Caki2 (cell line): ENCODE data around the gene COA1. TPM values are rescaled to one million over a fixed set of nuclear protein-coding genes. Genes with fewer than 3 reads are reported as not detected.
A peak's percentile ranks its signal among the peaks of the same experiment; 100 is the strongest.
"Not testable (repeated sequence)": the region's sequence is repeated elsewhere in the genome, so short reads cannot be mapped to it uniquely, and the experiment has no call there.

ENCODE experiments used
- DNase-seq: peaks from one replicate; pipeline ENCODE4 v3.0.0-alpha.2; 2015; ENCODE audit warnings: low read depth
- in situ Hi-C: cut with HindIII; loops from 2 replicates; pipeline ENCODE4 v1.10.0; 2016; ENCODE audit warnings: low sequenced_read_pairs, low pct_unique_long_range_greater_than_20kb, mixed read lengths
- total RNA-seq: library from RNA; depleted of rRNA; stranded (reverse); fragments of >200 nt; shearing (Covaris generic); gene quantifications from 2 replicates; pipeline ENCODE4 v1.2.3, GENCODE V29; 2014; ENCODE audit warnings: low replicate concordance; rRNA removed

Gene COA1
- 104 and 128 TPM in 2 replicates for total RNA-seq

DNA sequence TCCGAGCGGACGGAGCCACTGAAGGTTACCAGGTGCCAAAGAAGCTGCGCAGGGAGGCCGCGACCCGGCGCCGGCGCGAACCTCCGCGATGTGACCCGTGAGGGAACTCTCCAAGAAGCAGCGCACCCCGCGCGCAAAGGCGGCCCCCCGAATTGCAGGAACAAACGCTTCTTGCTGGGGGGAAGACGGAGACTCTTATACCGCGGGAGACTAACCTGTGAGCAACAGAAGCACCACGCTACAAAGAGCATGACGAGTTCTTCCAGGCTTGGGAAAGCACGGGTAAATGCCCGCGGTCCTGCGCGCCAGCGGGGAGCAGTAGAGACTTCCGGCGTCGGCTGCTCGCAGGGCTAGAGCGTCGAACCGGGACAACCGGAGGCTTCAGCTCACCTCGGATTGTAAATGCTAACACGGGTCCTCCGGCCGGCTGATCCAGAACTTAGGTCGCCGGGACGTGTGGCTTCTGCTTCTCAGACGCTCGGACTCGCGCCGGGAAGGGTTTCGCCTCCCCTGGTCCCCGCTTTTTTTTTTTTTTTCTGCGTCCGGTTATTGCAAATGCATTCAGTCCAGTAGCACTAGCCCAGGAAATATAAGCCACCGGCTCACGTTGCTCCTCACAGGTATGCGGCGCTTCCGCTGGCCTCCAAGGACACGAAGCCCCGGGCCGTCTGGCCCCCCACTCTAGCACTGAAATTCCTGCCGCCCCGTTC is at the start of gene COA1:
COA1 (minus strand) TSS at position 310 of the 710 bp plus-strand sequence. CDS start 80,909 bp downstream, outside the sequence.
- in situ Hi-C loops = no loop called here
- DNase-seq = peak; percentile 92

DNA sequence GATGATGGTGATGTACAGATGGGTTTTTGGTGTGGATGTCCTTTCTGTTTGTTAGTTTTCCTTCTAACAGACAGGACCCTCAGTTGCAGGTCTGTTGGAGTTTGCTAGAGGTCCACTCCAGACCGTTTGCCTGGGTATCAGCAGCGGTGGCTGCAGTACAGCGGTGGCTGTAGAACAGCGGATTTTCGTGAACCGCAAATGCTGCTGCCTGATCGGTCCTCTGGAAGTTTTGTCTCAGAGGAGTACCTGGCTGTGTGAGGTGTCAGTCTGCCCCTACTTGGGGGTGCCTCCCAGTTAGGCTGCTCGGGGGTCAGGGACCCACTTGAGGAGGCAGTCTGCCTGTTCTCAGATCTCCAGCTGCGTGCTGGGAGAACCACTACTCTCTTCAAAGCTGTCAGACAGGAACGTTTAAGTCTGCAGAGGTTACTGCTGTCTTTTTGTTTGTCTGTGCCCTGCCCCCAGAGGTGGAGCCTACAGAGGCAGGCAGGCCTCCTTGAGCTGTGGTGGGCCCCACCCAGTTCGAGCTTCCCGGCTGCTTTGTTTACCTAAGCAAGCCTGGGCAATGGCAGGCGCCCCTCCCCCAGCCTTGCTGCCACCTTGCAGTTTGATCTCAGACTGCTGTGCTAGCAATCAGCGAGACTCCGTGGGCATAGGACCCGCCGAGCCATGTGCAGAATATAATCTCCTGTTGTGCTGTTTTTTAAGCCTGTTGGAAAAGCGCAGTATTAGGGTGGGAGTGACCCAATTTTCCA is 49.1 kb upstream of the COA1 start:
- in situ Hi-C loops, DNase-seq: not testable (repeated sequence)

- in situ Hi-C loops, DNase-seq: not testable (repeated sequence)
Measured at GRCh38 chr7:43775255-43775654, 45.9 kb upstream of the COA1 start.

GRCh38 chr7:43773268-43773667 is 43.9 kb upstream of the COA1 start:
- in situ Hi-C loops, DNase-seq: not testable (repeated sequence)

- no peak for DNase-seq
- in situ Hi-C loops = no loop called here
Measured at GRCh38 chr7:43771573-43771972, 42.2 kb upstream of the COA1 start.

DNA sequence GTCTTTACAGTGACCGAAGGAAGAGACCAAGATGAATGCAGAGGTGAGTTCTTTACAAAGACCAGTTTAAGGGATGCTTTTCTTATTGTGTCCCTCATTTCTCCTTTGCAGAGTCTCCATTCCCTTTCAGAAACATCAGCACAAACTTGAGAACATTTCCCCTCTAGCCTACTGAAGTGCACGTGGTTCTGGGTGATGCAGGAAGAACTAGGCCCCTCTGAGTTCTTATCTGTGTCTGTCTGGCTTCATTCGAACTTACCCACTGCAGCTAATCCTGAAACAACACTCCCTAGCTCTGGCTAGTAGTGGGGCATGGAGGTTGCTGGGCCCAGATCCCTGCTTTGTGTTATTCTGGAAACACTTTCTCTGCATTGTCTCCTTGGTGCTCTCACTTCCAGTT is 41.8 kb upstream of the COA1 start:
- in situ Hi-C loops = no loop called here

GRCh38 chr7:43769791-43770465 is 40.6 kb upstream of the COA1 start:
- in situ Hi-C loops = no loop called here

More for the DNA sequence above, 41.8 kb upstream of the COA1 start:
- no peak for DNase-seq

GRCh38 chr7:43769281-43769680 is 40.0 kb upstream of the COA1 start:
- no peak for DNase-seq
- in situ Hi-C loops = no loop called here

More at GRCh38 chr7:43769791-43770465, 40.6 kb upstream of the COA1 start:
- no peak for DNase-seq

- in situ Hi-C loops = no loop called here
- DNase-seq = no peak
Measured at GRCh38 chr7:43768887-43769272, 39.6 kb upstream of the COA1 start.

DNA sequence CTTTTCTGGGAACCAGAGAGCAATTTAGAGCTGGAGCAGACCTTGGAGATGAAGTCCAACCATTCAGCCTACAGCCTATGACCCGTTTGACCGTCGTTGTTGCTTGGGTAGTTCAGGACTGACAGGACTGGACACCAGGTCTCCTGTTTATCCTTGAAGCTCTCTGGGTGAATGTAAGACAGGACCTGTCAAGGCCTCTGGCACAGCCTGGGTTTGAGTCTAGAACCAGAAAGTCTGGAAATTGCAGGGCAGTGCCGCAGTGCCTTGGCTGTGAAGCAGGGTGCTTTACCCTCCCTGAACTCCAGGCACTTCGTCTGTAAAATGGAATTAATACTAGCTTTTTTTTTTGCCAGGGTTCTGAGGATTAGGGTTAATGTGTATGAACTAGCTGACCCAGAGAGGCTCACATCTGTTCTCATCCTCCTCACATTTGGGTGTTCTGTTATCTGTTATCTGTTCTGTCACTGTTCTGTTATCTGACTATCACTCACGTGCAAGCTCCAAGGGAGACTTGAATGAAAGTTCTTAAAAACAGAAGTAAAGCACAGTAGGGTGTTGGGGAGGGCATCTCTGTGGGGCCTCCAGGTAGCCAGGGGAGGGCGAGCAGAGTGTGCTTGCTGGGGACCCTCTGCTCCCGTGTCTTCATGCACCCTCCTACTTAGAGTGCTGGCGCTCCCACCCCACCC is 39.0 kb upstream of the COA1 start:
- in situ Hi-C loops = no loop called here
- DNase-seq = no peak

DNA sequence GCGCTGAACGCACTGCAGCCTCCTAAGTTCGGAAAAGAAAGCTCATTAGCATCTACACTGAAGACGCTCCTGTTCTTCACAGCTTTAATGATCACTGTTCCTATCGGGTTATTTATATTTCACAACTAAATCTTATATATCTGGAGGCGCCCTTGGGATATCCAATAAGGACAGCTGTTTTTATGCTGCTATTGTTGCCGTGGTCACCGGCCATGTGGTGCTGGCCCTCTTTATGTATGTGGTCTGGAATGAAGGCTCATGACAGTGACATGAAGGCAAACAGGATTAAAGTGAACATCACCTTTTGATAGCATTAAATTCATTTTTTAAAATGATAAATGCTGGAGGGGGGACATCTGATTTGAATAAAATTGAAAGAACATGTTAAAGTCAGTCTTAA is 38.0 kb upstream of the COA1 start:
- in situ Hi-C loops = no loop called here
- DNase-seq = no peak

DNA sequence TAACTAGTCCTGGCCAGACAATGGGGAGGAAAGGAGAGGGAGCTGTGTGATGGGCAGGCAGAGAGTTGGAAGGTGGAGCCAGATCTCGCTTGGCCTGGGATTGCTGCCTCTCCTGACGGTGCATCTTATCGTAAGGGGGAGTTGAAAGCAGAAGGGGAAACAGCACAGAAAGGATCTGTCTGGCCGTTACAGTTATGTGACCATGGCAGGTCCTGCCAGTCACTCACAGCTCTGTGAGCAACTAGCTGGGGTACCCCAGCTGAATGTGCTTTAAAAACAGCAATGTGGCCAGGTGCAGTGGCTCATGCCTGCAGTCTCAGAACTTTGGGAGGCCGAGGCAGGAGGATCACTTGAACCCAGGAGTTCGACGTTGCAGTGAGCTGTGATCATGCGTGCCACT is 37.2 kb upstream of the COA1 start:
- DNase-seq = no peak
- in situ Hi-C loops = no loop called here

- in situ Hi-C loops = no loop called here
- DNase-seq = peak; percentile 69
Measured at GRCh38 chr7:43764807-43765491, 35.6 kb upstream of the COA1 start.

- DNase-seq = no peak
- in situ Hi-C loops = no loop called here
Measured at GRCh38 chr7:43764039-43764761, 34.9 kb upstream of the COA1 start.

DNA sequence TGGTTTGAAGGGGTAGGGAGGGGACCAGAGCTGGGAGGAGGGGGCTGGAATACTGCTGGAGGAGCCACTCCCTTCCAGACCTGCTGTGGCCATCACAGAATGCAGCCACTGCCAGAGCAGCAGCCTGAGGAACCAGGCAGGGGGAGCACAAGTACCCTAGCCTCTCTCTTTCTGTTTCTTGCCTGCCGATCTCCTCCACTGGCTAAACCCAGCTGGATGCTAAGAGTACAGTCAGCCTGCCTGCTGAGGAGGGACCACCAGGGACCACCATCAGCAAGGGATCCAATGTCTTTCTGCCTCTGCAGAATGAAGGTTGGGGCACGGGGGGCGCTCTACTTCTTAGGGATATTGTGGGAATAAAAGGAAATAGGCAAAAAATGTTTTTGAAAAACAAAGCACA is 33.9 kb upstream of the COA1 start:
- DNase-seq = no peak
- in situ Hi-C loops = no loop called here

DNA sequence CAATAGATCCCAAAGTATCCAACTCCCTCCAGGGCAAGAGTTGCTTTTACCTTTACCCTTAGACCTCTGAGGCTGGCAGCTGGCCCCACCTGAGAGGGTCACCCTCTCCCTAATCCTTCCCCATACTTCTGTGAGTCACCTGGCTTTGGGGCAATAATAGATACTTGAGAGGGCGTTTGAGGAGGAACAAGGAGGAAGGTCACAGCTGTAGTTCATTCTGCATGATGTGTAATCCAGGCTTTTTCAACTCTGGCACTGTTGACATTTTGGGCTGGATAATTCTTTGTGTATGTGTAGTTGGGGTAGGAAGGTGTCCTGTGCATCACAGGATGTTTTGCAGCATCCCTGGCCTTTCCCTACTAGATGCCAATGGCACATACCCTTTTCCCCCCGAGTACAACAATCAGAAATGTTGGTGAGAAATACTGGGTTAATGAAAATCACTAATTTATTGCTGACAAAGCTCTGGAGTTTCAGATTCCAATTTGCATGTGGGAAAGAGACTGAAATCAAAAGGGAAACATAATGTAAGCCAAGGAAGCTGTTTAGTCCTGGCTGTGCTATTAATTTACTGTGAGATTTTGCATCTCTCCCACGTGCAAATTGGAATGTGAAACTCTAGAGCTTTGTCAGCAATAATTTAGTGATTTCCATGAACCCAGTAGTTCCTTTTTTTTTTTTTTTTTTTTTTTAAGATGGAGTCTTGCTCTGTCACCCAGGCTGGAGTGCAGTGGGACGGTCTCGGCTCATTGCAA is 32.8 kb upstream of the COA1 start:
- no peak for DNase-seq
- in situ Hi-C loops = no loop called here

DNA sequence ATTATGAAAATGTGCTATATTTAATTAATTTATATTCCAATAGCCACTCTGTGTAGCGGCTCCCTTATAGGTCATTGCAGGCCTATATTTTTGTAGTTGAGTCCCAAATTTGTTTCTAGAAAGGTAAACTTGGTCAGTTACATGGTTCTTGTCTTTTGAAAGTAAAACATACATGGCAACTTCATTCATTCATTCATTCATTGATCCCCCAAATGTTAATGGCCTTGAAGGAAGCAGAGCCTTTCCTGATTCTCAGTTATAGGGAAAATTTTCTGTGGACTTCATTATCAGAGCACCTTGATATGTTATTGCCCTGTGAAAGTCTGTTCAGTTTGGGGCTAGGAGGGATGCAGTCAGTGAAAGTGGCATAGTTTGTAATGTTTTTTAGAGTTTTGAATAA is 32.1 kb upstream of the COA1 start:
- in situ Hi-C loops = no loop called here
- no peak for DNase-seq
